Putamen (tissue), 1 donor: Measurements from ENCODE around the gene TRERF1.

Experiments used
- DNase-seq: peaks from one replicate; pipeline ENCODE4 v3.0.0-alpha.2; 2016; ENCODE audit warnings: low spot score

Gene TRERF1

DNA sequence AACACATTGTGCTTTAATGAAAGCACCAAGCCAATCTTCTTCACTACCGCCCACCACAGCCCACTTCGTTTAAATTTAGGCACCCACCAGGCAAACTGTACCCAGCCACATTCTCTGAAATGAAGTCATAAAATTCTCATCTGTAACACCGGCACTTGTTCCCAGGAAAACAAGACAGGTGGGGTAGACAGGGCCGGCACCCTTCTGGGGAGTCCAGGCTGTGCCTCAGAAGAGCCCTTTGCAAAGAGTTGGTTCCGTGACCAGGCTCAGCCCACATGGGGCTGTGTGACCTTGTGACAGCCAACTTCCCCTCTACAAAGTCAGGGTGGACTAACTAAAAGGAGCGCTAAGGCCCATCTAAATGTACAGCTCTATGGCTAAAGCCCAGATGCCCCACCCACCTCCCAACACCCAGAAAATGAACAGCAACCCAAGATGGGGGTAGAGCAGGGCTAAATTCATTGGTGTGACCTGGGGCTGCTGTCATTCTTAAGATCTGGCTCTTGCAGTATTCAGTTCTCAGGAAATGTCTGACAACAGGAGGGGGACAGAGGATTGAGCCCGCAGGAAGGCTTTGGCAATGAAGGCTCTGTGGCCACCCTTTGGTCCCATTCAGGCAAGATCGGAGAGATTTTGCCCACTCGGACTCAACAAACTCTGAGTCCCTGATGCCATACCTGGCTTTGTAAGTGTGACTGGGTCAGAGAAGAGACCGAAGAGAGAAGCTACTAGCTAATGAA, 56.7 kb downstream of the TRERF1 start:
- peak; percentile 78 for DNase-seq

DNA sequence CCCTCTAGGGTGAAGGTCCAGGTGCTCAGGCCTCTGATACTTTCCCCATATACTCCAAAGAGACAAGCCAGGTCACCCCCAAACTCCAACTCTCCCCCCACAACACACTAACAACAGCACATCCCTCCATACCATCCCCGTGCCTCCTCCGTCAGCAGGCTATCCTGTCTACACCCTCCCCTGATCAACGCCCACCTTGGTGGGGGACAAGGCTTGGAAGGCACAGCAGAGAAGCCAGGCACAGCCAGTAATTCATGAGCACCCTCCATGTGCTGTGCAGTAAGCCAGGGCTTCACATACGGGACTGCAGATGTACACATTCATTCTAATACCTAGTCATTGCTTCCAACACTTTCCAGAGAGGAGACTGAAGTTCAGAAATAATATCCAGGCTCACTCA, 57.6 kb downstream of the TRERF1 start:
- no peak for DNase-seq

DNA sequence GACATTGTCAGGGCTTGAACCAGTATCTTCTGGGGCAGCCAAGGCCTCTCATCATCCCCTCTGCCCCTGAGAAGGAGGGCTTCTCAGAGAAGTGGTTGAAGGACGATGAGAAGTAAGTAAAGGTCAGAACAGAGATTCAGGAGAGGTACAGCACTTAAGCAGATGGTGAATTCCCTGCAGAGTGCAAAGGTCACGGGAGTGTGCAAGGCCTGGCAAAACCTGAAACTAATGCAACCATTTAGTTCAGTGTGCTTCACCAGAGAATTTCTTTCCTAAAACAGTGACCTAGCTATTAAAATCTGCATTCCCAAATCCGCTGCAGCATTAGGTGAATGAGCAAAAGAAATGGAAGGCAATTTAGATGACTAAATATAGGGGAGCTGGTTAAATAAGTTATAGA, 58.4 kb downstream of the TRERF1 start:
- DNase-seq = peak; percentile 18

DNA sequence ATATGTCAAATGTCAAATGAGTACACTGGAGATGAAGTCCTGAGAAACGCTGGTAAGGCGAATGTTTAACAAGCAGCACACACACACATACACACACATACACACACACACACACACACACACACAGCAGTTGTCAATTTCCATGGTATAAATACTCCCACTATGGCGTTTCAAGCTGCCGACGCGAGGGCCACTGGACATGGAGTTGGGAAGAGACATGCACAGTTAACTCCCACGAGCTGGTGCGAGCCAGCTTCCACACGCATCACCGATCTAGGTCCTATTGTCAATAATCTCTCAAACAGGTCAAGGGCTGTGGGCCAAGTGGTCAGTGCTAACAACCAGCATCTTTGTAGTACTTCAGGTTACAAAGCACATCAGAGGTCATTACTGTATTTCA, 58.9 kb downstream of the TRERF1 start:
- no peak for DNase-seq

DNA sequence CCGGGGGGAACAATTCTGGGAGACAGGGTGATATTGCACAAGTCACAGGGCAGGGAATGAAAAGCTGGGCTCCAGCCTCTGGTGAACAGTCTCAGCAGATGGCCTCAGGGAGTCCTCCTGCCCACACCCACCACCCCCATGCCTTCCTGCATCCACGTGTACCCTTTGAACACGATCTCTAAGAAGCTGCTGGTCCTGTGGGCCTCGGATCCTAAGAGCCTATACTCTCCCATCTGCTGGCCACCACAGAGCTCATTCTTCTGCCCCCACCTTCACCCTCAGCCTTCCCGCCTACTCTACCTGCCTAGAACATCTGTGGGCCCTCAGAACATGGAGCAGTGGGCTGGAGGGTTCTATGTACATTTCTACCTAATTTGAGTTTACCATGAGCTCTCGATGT, 60.3 kb downstream of the TRERF1 start:
- DNase-seq = no peak

DNA sequence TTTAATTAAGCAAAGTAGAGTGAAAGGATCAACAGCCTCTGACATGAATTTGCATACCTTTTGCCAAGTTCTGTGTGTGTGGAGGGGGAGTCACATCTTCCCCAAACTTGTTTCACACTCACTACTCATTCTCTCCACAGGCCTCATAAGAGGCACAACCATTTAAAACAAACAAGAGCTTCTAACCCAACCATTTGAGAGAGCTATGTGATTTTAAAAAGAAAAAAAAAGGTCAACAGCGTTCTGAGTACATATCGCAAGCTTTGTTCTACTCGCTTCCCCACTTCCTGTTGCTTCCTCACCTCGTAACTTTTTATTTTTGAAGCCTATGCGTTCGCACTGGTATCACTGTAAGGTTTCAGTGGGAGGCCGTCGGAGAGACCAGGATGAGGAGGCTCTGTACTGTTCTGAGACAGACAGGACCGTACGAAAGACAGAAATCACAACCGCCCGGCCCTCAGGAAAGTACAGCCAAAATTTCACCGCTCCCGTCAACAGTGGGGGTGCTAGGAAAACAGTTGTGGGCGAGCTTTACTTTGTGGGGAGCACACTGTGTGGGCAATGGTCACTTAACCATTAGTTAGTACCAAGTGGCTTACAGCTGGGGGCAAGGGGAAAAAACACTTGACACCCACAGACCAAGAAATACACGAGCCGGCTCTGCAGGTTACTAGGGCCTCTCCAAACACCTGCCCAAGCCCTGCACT, 61.3 kb downstream of the TRERF1 start:
- no peak for DNase-seq

DNA sequence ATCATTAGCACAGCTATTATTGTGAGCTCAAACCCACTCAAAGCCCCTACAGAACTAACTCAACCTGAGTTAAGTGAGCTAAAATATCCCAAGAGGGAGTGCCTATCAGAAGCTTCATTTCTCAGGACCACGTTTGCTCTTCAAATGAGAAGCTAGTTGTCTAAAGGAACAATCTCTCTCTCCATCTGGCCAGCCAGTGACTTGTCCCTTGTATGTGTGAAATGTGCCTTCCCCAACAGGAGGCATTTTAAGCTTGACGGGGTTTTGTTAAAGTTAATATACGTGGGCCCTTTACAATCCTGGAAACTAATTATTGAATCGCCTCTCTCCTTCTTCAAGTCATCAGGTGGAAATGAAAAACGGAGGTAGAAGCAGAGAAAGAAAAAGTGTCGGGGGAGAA, 62.0 kb downstream of the TRERF1 start:
- no peak for DNase-seq

DNA sequence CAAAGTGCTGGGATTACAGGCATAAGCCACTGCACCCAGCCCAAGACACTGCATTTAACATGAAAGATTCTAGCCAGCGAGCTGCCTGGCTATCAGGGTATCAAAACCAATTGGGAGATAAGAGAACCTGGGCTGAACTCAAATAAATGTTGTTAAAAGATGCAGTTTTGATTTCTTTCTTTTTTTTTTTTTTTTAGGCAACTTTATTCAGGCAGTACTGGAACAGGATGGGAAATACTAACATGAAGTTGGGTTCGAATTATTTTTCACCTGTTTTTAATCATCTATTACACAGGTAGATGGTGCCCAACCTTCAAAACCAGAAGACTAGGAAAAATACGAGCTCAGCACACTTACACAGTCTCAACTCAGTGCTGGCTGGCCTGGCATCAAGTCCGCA, 63.7 kb downstream of the TRERF1 start:
- no peak for DNase-seq

DNA sequence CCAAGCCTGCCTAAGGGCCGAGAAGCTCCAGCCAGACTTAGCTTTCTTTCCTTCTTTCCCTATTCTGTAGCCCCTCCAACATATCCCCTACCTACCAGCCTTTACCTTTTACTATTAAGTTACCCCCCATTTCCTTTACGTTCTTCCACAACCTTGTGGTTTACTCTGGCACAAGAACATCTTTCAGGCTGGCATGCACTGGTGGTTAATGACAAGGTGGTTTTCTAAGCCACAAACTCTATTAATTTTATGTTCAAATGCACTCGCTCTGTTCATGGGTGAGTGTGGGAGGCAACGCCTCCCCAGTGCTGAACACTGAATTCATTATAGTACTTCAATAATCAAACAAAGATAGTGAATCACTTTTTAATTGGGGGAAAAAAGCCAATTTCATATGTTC, 64.4 kb downstream of the TRERF1 start:
- DNase-seq = peak; percentile 66

DNA sequence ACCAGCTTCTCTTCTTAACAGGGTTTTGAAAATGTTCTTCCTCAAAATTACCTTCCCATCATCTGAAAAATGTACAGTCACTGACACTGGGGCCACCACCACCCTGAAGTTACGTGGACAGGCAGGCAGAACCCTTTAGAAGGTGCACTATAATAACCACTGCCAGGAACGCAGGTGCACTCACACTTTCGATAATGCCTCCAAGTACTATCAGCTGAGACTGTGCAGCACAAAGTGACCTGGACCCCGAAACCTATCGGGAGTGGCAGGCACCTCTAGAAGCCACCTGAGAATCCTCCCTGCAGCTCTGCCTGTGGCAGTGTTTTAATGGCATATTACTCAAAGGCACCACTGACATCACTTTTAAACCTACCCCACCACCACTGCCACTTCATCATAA, 66.4 kb downstream of the TRERF1 start:
- DNase-seq = no peak

DNA sequence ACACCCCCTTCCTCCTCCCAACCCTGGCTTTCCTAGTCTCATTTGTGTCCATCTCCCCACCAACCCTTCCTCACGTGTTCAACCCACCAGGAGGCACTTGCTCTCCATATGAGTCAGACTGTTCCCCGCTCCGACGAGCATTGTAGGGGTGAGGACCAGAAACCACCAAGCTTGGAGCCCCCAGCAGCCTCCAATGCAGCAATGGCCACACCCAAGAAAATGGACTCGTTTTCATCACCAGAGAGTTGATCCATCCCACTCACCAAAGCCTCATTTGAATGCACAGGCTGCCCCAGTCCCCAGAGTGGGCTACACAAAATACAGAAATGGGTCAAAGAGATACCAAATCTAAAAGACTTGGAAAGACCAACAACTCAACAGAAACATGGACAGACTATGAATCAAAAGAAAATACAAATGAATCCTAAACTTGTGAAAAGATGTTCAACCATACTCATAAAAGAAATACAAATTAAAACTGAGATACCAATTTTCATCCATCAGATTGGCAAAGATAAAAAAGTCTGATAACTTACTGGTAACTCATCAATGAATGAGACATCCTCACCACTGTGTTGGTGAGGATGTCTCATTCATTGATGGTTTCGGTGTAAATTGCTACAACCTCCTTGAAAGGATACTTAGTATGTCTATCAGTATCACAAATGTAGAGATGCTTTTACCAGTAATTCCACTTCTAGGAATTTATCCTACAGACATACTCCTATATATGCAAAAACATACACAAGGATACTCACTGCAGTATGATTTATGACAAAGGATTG, 68.1 kb downstream of the TRERF1 start:
- no peak for DNase-seq

DNA sequence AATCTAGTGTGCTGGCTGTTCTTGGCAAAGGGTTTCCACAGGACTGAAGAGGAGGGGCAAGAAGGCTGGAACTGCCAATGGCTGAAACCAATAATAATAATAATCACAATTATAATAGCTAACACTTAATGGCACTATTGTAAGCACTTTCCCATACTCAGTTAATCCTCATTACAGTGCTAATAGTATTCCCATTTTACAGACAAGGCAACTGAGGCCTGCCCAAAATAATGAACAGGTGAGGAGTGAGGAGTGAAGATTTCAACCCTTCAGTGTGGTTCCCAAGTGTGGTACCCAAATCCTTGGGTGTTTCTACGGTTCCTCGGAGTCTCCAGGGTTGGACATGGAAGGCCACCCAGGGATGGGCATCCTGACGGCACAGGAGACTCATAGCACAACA, 69.9 kb downstream of the TRERF1 start:
- no peak for DNase-seq

DNA sequence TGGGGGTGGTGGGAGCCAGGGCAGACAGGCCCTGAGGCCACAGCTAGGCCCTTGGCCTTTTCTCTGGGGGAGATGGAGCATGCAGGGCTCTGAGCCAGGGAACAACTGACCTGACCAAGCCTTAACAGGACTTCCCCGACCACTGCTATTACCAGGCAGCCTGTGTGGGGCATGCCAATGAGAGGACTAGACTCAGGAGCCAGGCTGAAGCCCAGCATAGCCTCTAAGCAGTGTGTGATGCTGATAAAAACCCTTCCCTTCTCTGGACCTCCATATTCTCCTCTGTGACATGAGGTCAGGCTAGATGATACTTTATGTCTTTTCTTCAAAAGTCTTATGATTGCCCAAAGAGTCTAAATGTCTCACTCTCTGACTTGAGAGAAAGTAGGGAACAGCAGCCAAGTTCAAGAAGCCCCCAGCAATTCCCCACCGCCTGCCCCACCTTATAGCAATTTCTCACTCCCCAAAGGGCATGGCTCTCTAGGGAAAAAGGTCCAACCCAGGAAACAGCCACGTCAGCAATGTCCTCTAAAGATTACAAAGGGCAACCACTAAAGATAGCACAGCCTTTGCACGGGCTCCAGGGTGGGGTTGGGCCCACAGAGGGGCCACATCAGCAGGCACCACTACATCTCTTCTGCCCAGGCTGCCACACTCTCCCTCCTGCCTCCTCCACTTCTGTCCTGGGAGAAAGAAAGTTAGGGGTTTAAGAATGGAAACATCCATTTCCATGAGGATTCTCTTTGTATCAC, 71.3 kb downstream of the TRERF1 start:
- no peak for DNase-seq

DNA sequence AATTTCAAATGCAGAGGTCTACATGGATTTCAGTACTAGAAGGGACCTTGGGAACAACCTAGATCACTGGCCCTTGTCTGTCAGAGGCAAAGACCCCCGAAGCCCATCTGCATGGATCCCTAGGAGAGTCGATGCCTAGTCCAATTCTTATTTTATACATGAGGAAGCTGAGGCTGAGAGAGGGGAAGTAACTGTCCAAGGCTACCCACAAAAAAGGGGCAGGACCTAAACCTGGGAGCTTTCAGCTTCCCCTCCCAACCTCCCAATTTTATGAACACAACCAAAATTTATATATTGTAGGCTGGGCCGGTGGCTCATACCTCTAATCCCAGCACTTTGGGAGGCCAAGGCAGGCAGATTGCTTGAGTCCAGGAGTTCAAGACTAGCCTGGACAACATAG, 73.2 kb downstream of the TRERF1 start:
- no peak for DNase-seq

DNA sequence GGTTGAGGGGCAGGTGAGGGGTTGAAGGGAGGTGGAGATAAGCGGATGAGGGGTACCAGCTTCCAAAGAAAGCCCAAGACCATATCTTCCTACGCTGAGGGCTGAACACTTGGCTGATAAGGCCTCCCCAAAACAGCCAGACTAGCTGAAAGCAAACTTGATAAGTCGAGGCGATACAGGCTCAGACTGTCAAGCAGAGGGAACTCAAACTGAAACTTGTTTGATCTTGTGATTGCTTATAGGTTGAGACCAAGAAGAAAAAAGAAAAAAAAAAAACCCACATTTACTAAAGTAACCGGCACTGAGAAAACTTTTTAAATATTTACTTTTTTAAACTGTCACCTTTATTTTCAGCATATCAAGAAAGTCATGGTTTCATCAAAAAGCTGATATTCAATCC, 73.6 kb downstream of the TRERF1 start:
- no peak for DNase-seq

DNA sequence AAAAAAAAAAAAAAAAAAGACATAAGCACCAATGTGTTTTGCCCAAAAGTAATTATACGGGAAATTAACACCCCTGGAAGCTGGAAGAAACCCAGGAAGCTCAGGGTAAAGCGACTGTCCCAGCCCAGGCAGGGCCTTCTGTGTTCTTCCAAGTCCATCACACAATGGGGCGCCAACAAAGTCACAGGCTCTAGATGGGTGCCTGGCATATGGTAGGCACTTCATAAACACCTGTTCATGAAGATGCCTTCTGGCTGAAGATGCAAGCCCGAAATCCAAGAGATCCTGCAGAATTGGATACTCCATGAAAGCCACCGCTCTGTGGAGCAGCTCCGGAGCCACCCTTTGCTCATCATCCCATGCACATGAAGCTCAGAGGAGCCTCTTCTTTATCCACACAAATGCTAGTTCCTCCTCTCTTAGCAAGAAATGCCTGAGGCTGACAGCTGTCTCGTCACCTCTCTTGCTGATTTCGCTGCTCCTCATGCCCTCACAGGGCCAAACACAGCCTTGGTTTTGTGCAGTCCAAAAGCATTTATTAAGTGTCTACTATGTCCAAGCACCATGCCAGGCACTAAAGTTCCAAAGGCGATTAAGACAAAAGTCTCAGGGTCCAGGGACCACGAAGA, 76.6 kb downstream of the TRERF1 start:
- no peak for DNase-seq

DNA sequence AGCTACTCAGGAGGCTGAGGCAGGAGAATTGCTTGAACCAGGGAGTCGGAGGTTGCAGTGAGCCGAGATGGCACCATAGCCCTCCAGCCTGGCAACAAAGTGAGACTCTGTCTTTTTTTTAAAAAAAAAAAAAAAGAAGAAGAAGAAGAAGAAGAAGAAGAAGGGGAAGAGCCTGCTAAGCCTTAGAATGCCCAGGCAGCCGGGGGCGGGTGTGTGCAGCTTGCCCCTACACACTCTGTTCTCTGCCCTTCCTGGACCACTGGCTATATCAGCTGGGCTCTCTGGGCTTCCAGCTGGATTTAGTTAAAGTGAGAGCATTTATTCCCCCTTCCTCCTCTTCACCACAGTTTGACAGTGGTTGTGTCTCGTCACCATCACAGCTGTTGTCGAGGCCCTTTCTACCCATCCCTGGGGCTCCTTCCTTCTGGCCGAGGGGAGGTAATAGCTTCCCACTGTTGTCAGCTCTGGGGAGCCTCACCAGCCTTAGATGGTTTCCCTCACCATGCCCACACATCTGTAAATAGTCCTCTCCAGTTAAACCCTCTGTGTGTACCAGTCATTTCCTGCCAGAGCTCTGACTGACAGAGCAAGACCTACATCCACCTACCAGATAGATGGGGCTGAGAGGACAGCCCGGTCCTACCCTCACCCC, 77.6 kb downstream of the TRERF1 start:
- DNase-seq = no peak

DNA sequence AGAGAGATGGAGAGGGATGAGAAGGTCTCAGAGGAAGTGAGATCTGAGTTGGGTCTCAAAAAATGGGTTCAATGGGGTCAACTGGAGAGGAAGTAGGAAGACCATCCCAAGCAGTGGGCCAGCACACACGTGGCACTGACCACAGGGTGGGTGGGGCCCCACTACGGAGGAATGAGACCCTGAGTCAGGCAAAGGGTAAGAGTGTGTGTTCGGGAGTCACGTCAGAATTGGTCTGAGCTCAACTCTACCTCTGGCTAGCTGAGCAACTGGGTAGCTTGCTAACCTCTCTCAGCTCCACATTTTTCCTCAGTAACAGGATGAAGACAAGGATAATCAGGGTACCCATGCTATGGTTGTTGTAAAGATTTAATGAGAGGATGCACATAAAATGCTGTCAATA, 79.0 kb downstream of the TRERF1 start:
- no peak for DNase-seq

DNA sequence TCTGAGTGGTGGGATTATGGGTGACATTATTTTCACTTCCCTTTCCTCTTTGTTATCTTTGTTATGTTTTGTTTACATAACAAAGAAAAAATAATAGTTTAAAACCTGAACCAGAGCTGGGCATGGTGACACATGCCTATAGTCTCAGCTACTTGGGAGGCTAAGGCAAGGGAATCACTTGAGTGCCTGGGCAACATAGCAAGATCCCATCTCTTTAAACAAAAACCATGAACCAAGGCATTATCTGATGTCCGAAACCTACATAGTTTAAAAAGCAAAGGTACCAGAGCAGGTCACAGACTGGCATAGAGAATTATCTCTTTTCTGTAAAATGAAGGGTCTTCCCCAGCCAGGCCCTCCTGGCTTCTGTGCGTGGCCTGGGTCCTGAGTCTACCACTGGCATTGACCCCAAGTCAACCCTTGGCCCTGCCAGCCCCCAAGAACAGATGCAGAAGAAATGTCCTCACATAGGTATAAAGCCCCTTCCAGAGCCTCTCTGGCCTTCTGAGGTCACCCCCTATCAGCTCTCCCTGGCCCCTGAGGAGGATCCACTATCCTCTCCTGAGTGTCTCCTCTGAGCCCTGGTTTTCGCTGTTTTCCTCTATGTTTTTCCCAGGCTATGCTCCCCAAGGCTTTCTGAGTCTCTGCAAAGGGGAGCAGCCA, 81.3 kb downstream of the TRERF1 start:
- DNase-seq = no peak

DNA sequence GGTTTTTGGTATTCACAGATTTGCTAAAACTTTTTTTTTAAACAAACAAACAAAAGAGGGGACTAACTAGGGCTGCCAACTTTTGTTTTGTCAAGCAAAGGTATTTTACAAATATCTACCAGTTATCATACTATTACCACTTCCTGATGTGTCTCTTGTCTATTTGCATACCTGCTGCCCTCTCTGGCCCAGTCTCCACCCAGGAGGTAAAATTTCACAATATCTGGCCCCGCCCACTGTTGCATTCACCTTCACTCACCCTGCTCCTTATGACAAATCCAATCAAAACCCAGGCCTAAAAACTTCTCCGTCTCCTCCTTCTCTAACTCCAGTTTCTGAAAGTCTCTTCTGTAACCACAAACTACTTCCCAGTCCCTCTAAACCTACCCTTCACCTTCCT, 82.2 kb downstream of the TRERF1 start:
- no peak for DNase-seq

DNA sequence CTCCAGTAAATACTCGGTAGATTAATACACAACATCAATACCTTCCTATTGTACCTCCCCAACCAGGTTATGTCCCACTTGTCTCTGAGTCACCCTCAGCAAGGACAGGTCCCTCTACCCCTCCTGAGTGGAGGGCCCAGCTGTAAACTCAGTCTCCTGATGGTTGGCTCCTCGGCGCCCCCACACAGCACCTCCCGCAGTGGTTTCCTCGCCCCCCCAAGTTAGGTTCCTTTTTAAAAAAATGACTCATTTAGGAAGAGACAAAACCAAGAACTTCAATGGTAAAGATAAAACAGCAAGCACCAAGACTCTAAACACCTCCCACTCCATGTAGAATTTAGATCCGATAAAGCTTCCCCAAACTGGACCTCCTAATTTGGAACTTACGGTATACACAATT, 83.5 kb downstream of the TRERF1 start:
- no peak for DNase-seq
